HEK293 (cell line): ENCODE measurements around the gene AK6.

ENCODE experiments used
- CTCF ChIP-seq: fragments of 450-650 bp; formaldehyde crosslinking; IDR thresholded peaks from 2 replicates; pipeline ENCODE4 v1.5.1; 2016; ENCODE audit warnings: missing biosample characterization, missing genetic modification characterization
- ELK4 ChIP-seq: IDR thresholded peaks from 2 replicates; pipeline ENCODE4 v1.6.1; 2011; ENCODE audit warnings: mild to moderate bottlenecking, low read depth, low read length, borderline replicate concordance
- IKZF3 ChIP-seq: fragments of 450-650 bp; IDR thresholded peaks from 2 replicates; pipeline ENCODE4 v1.5.0; 2018; ENCODE audit warnings: missing biosample characterization, mild to moderate bottlenecking, missing genetic modification characterization, moderate library complexity
- KLF10 ChIP-seq: fragments of 450-650 bp; IDR thresholded peaks from 2 replicates; pipeline ENCODE4 v1.5.1; 2018; ENCODE audit warnings: missing biosample characterization, mild to moderate bottlenecking, missing genetic modification characterization
- SCRT2 ChIP-seq: fragments of 450-650 bp; formaldehyde crosslinking; IDR thresholded peaks from 2 replicates; pipeline ENCODE4 v1.5.1; 2016; ENCODE audit warnings: missing biosample characterization, missing genetic modification characterization
- ZFP37 ChIP-seq: fragments of 450-650 bp; formaldehyde crosslinking; IDR thresholded peaks from 2 replicates; pipeline ENCODE4 v1.5.1; 2016; ENCODE audit warnings: missing biosample characterization, missing genetic modification characterization
- ZIC2 ChIP-seq: fragments of 450-650 bp; formaldehyde crosslinking; IDR thresholded peaks from 2 replicates; pipeline ENCODE4 v1.5.1; 2016; ENCODE audit warnings: missing biosample characterization, missing genetic modification characterization
- ZNF133 ChIP-seq: fragments of 450-650 bp; formaldehyde crosslinking; IDR thresholded peaks from 2 replicates; pipeline ENCODE4 v1.5.1; 2016; ENCODE audit warnings: missing biosample characterization, missing genetic modification characterization
- ZNF169 ChIP-seq: fragments of 450-650 bp; formaldehyde crosslinking; IDR thresholded peaks from 2 replicates; pipeline ENCODE4 v1.5.1; 2016; ENCODE audit warnings: missing biosample characterization, missing genetic modification characterization
- ZNF280C ChIP-seq: fragments of 450-650 bp; formaldehyde crosslinking; IDR thresholded peaks from 2 replicates; pipeline ENCODE4 v1.5.1; 2016; ENCODE audit warnings: missing biosample characterization, missing genetic modification characterization
- ZNF449 ChIP-seq: fragments of 450-650 bp; formaldehyde crosslinking; IDR thresholded peaks from 2 replicates; pipeline ENCODE4 v1.5.1; 2017; ENCODE audit warnings: missing biosample characterization, mild to moderate bottlenecking, missing genetic modification characterization, moderate library complexity
- ZNF518A ChIP-seq: fragments of 450-650 bp; formaldehyde crosslinking; conservative IDR thresholded peaks from 2 replicates; pipeline ENCODE4 v1.5.1; 2016; ENCODE audit warnings: low read depth, missing biosample characterization, missing genetic modification characterization
- ZNF521 ChIP-seq: fragments of 450-650 bp; formaldehyde crosslinking; IDR thresholded peaks from 2 replicates; pipeline ENCODE4 v1.5.1; 2017; ENCODE audit warnings: missing biosample characterization, mild to moderate bottlenecking, missing genetic modification characterization
- ZNF548 ChIP-seq: fragments of 450-650 bp; formaldehyde crosslinking; IDR thresholded peaks from 2 replicates; pipeline ENCODE4 v1.5.1; 2016; ENCODE audit warnings: missing biosample characterization, missing genetic modification characterization
- ZNF660 ChIP-seq: fragments of 450-650 bp; IDR thresholded peaks from 2 replicates; pipeline ENCODE4 v1.5.1; 2018; ENCODE audit warnings: missing biosample characterization, mild to moderate bottlenecking, missing genetic modification characterization
- ZNF692 ChIP-seq: fragments of 450-650 bp; formaldehyde crosslinking; IDR thresholded peaks from 2 replicates; pipeline ENCODE4 v1.5.1; 2016; ENCODE audit warnings: missing biosample characterization, missing genetic modification characterization
- ZNF776 ChIP-seq: fragments of 450-650 bp; formaldehyde crosslinking; IDR thresholded peaks from 2 replicates; pipeline ENCODE4 v1.5.0; 2017; ENCODE audit warnings: missing biosample characterization, missing genetic modification characterization, borderline replicate concordance
- ZNF791 ChIP-seq: fragments of 450-650 bp; formaldehyde crosslinking; IDR thresholded peaks from 2 replicates; pipeline ENCODE4 v1.5.1; 2016; ENCODE audit warnings: missing biosample characterization, missing genetic modification characterization
- TF ChIP-seq, protein P1 (sequence below): fragments of 450-650 bp; formaldehyde crosslinking; IDR thresholded peaks from 2 replicates; pipeline ENCODE4 v1.5.1; 2016; ENCODE audit warnings: missing biosample characterization, missing genetic modification characterization
- TF ChIP-seq, protein P2 (sequence below): fragments of 450-650 bp; formaldehyde crosslinking; IDR thresholded peaks from 2 replicates; pipeline ENCODE4 v1.5.1; 2016; ENCODE audit warnings: missing biosample characterization, missing genetic modification characterization

AK6 gene

GRCh38 chr5:69414885-69415583, 45.7 kb upstream of the AK6 start, which contains the start of gene MARVELD2 (continued):
- no peak for TF ChIP-seq ZNF791 (tag by site-specific recombination)
- 0 out of 2 replicates have a peak, but pooled peaks have one; percentile 12 for TF ChIP-seq ZNF518A (tag by site-specific recombination)
- TF ChIP-seq SCRT2 (tag by site-specific recombination) = no peak
- TF ChIP-seq CTCF (tag by site-specific recombination) = peak; percentile 72
- TF ChIP-seq KLF10 (tag by site-specific recombination) = peak; percentile 72
- peak; percentile 54; the same call in 1 of the 2 replicates for TF ChIP-seq ZNF660 (tag by site-specific recombination)
- TF ChIP-seq IKZF3 (tag by site-specific recombination) = peak; percentile 72
- no peak for TF ChIP-seq ELK4
- TF ChIP-seq ZIC2 (tag by site-specific recombination) = 0 out of 2 replicates have a peak, but pooled peaks have one; percentile 10
- TF ChIP-seq ZNF449 (tag by site-specific recombination) = peak; percentile 71
- TF ChIP-seq, protein P1, sequence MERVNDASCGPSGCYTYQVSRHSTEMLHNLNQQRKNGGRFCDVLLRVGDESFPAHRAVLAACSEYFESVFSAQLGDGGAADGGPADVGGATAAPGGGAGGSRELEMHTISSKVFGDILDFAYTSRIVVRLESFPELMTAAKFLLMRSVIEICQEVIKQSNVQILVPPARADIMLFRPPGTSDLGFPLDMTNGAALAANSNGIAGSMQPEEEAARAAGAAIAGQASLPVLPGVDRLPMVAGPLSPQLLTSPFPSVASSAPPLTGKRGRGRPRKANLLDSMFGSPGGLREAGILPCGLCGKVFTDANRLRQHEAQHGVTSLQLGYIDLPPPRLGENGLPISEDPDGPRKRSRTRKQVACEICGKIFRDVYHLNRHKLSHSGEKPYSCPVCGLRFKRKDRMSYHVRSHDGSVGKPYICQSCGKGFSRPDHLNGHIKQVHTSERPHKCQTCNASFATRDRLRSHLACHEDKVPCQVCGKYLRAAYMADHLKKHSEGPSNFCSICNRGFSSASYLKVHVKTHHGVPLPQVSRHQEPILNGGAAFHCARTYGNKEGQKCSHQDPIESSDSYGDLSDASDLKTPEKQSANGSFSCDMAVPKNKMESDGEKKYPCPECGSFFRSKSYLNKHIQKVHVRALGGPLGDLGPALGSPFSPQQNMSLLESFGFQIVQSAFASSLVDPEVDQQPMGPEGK (tag by site-specific recombination) = peak; percentile 93
- TF ChIP-seq, protein P2, sequence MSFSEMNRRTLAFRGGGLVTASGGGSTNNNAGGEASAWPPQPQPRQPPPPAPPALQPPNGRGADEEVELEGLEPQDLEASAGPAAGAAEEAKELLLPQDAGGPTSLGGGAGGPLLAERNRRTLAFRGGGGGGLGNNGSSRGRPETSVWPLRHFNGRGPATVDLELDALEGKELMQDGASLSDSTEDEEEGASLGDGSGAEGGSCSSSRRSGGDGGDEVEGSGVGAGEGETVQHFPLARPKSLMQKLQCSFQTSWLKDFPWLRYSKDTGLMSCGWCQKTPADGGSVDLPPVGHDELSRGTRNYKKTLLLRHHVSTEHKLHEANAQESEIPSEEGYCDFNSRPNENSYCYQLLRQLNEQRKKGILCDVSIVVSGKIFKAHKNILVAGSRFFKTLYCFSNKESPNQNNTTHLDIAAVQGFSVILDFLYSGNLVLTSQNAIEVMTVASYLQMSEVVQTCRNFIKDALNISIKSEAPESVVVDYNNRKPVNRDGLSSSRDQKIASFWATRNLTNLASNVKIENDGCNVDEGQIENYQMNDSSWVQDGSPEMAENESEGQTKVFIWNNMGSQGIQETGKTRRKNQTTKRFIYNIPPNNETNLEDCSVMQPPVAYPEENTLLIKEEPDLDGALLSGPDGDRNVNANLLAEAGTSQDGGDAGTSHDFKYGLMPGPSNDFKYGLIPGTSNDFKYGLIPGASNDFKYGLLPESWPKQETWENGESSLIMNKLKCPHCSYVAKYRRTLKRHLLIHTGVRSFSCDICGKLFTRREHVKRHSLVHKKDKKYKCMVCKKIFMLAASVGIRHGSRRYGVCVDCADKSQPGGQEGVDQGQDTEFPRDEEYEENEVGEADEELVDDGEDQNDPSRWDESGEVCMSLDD (tag by site-specific recombination) = 0 out of 2 replicates have a peak, but pooled peaks have one; percentile 15
- TF ChIP-seq ZNF776 (tag by site-specific recombination) = no peak
- no peak for TF ChIP-seq ZNF521 (tag by site-specific recombination)
- no peak for TF ChIP-seq ZNF280C
- peak; percentile 91 for TF ChIP-seq ZNF692 (tag by site-specific recombination)
- TF ChIP-seq ZNF548 (tag by site-specific recombination) = no peak
- no peak for TF ChIP-seq ZNF169
- TF ChIP-seq ZFP37 (tag by site-specific recombination) = no peak
- TF ChIP-seq ZNF133 (tag by site-specific recombination) = no peak
